Kidney tubule cell (primary cell): ENCODE data around the gene CAMLG.

Experiments
- DNase-seq: peaks from one replicate; pipeline ENCODE4 v3.0.0-alpha.2; 2018; ENCODE audit warnings: low spot score

The CAMLG gene

GRCh38 chr5:134784241-134784920 is 46.0 kb downstream of the CAMLG start:
- no peak for DNase-seq

- no peak for DNase-seq
Measured at GRCh38 chr5:134784946-134785620, 46.7 kb downstream of the CAMLG start.

- no peak for DNase-seq
Measured at GRCh38 chr5:134787692-134788091, 49.3 kb downstream of the CAMLG start.

- no peak for DNase-seq
Measured at GRCh38 chr5:134791580-134791979, 53.2 kb downstream of the CAMLG start.

GRCh38 chr5:134792286-134792685 is 53.9 kb downstream of the CAMLG start:
- no peak for DNase-seq

- DNase-seq, result no peak
Measured at GRCh38 chr5:134793111-134793510, 54.8 kb downstream of the CAMLG start.

GRCh38 chr5:134794082-134794481 is 55.7 kb downstream of the CAMLG start:
- DNase-seq, result peak; percentile 40

GRCh38 chr5:134794819-134795218 is 56.5 kb downstream of the CAMLG start:
- DNase-seq, result no peak

- no peak for DNase-seq
Measured at GRCh38 chr5:134798468-134798867, 60.1 kb downstream of the CAMLG start.
